HG03432 (cell line): ENCODE data around the gene TARS2.

Experiments used
- ATAC-seq: cut with Tn5 transposase; IDR thresholded peaks from one replicate; pipeline ENCODE4 v1.9.1; 2021; ENCODE audit warnings: mild to moderate bottlenecking, moderate library complexity; ENCODE audit not compliant: unreplicated experiment

Gene TARS2

GRCh38 chr1:150555198-150555970 is 68.2 kb downstream of the TARS2 start:
- no peak for ATAC-seq

GRCh38 chr1:150555971-150556865 is 69.0 kb downstream of the TARS2 start:
- no peak for ATAC-seq

GRCh38 chr1:150557065-150557600 is 69.9 kb downstream of the TARS2 start:
- no peak for ATAC-seq
